NT2/D1 (cell line): ENCODE results near the gene TGFB2.

ENCODE experiments used
- SUZ12 ChIP-seq: IDR thresholded peaks from 2 replicates; pipeline ENCODE4 v1.6.1; 2011; ENCODE audit not compliant: insufficient read length, insufficient read depth; ENCODE audit errors: extremely low read depth
- YY1 ChIP-seq: IDR thresholded peaks from 2 replicates; pipeline ENCODE4 v1.6.1; 2011; ENCODE audit not compliant: insufficient read length, insufficient read depth
- ZNF274 ChIP-seq: IDR thresholded peaks from 2 replicates; pipeline ENCODE4 v1.6.1; 2011; ENCODE audit warnings: mild to moderate bottlenecking, low read depth, low read length

GRCh38 chr1:218365226-218365999 is 20.3 kb downstream of the TGFB2 start:
- TF ChIP-seq YY1 (no peak), ZNF274 (no peak), SUZ12 (no peak)
